Gastrocnemius medialis (tissue), 4 donors: ENCODE measurements around the gene BDH1.

Experiments used
- CTCF ChIP-seq, 5 experiments: fragments of 450-650 bp in 3 of 5; fragments of 200-600 bp in 2 of 5; sonication (generic) in 2 of 5; IDR thresholded peaks in 4 of 5; conservative IDR thresholded peaks in 1 of 5; 1 replicate in 4 of 5; 2 replicates in 1 of 5; pipeline ENCODE4 v1.5.1; 2016 to 2019; ENCODE audit warnings: antibody characterized with exemption in 5 of 5, mild to moderate bottlenecking in 3 of 5, moderate library complexity in 3 of 5
- POLR2A ChIP-seq, 2 donors: fragments of 450-650 bp; IDR thresholded peaks; one replicate each; pipeline ENCODE4 v1.6.1; 2017; ENCODE audit warnings: antibody characterized with exemption in 2 of 2, mild to moderate bottlenecking in 2 of 2, moderate library complexity in 2 of 2

GRCh38 chr3:197463279-197463678, 92.5 kb downstream of the BDH1 start:
- TF ChIP-seq POLR2A (IDR thresholded peaks at IDR 0.05): no peak
- no peak for TF ChIP-seq CTCF (IDR thresholded peaks at IDR 0.05 in 4 of 5, conservative IDR thresholded peaks at IDR 0.05 in 1 of 5)
